LNCAP (cell line): ENCODE data around the gene RAB11FIP4.

ENCODE experiments used
- CTCF ChIP-seq: fragments of 450-650 bp; IDR thresholded peaks from 2 replicates; pipeline ENCODE4 v1.5.1; 2017; ENCODE audit warnings: mild to moderate bottlenecking

The RAB11FIP4 gene

GRCh38 chr17:31371511-31372097 is 19.9 kb upstream of the RAB11FIP4 start:
- no peak for TF ChIP-seq CTCF

GRCh38 chr17:31373150-31374093 is 18.1 kb upstream of the RAB11FIP4 start:
- TF ChIP-seq CTCF, result peak; percentile 72

- TF ChIP-seq CTCF, result no peak
Observed at GRCh38 chr17:31374094-31374447, 17.4 kb upstream of the RAB11FIP4 start.

GRCh38 chr17:31374503-31374902 is 17.0 kb upstream of the RAB11FIP4 start:
- TF ChIP-seq CTCF, result no peak

GRCh38 chr17:31378638-31379037 is 12.8 kb upstream of the RAB11FIP4 start:
- TF ChIP-seq CTCF, result no peak

- TF ChIP-seq CTCF, result no peak
Observed at GRCh38 chr17:31379597-31380205, 11.8 kb upstream of the RAB11FIP4 start.

GRCh38 chr17:31381165-31381668 is 10.3 kb upstream of the RAB11FIP4 start:
- TF ChIP-seq CTCF, result no peak
